ENCODE results near the gene ZCCHC10. TPM values are rescaled to one million over a fixed set of nuclear protein-coding genes. Genes with fewer than 3 reads are reported as not detected.
"Not testable (repeated sequence)": the region's sequence is repeated elsewhere in the genome, so short reads cannot be mapped to it uniquely, and the experiment has no call there.

Gene ZCCHC10
- total RNA-seq, 2 experiments from 2014 or later: 22.6 to 25.5 TPM

DNA sequence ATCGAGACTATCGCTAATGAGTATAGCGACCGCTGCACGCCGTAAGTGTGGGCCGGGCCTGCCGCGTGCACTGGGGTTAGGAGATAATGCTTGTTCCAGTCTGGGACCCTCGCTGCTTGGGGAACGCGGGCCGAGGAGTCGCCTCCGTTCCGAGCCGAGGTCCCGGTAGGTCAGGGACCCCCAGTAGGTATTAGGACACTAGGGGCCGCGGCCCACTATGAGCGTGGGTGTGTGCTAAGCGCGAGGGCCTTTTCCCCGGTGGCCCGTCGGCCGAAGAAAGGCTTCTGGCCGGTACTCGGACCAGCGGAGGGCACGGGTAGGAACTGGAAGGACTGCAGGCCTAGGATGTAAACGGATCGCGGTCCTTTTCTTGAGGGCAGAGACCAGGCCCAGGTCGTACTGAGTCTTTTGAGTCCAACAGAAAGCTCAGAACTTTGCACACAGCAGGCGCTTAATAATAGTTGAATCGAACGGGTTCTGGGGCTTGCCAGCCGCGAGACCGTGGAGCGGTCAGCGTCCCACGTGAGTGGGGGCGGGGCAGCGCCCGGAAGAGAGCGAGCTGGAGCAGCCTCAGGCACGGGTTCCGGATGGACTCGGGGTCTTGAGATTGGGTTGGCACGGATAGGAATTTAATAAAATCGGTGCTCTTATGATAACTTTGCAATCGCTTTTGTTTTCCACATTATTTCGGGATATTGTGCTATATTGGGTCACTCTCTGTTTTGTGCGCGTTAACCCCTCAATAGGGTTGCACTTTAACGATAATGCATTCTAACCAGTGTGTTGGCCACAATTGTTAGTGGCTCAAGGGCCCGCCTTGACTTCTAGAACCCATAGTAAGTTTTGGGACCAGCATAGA lies 26.2 kb upstream of the ZCCHC10 start:
- CTCF ChIA-PET: interaction anchor here (0.7 to 1.3 kb wide), 5 partner anchors 31 to 814 kb away, joined by 3 to 5 read pairs (median 3); no protein-coding TSS in a partner anchor
- intact Hi-C loops (cut with micrococcal nuclease): loop anchor here (1.0 to 10.0 kb wide), 2 partner anchors 186 to 758 kb away; partner anchors contain the start of genes GDF9, SLC22A4 and UQCRQ

DNA sequence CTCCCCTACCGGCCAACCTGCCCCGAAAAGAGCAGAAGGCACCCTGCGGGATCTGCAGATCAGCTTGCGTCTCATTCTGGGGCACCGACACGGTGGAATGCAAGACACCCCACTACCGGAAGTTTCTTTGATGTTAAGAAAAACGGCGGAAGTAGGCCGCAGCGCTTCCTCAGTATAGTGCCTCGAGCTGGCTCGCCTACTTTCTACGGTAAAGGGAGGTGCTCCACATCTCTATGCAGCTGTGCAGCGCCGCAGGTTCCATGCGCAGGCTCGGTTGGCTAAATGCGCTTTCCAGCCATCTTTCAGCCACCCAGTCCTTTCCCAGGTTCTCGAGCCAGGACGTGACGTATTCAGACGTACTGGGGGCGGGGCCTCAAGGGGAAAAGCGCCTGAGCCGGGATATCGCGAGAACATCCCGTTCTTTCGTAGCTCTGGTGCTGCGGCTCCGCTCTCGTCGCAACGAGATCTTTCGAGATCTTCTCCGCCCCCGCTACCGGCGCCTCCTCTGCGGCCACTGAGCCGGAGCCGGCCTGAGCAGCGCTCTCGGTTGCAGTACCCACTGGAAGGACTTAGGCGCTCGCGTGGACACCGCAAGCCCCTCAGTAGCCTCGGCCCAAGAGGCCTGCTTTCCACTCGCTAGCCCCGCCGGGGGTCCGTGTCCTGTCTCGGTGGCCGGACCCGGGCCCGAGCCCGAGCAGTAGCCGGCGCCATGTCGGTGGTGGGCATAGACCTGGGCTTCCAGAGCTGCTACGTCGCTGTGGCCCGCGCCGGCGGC lies 25.4 kb upstream of the ZCCHC10 start, which contains the start of gene HSPA4:
HSPA4 (plus strand) TSS at position 472 of the 775 bp plus-strand sequence; CDS start at position 710, 238 bp downstream.
- no peaks in the 10 kb centered on the region for H3K27me3 Mint-ChIP-seq
- peaks cover 22% of the 10 kb centered on the region for H3K36me3 Mint-ChIP-seq
- H3K4me3 Mint-ChIP-seq: peak within 1 kb of the TSS; percentile 89
- no peaks in the 10 kb centered on the region for H3K9me3 Mint-ChIP-seq
- ChIA-PET CTCF (interaction anchor here (0.7 to 1.3 kb wide), 6 partner anchors 13 to 813 kb away, joined by 3 to 5 read pairs (median 3); no protein-coding TSS in a partner anchor), POLR2A (interaction anchor here (0.7 to 3.4 kb wide), 8 partner anchors 20 to 1174 kb away, joined by 3 to 27 read pairs (median 4); partner anchors contain the start of genes AFF4, PPP2CA, SLC22A5 and ZCCHC10)
- peaks cover 39% of the 10 kb centered on the region for H3K4me1 Mint-ChIP-seq (ENCODE audit: low read depth)
- intact Hi-C loops (cut with micrococcal nuclease): loop anchor here (1.0 to 10.0 kb wide), 4 partner anchors 25 to 757 kb away; partner anchors contain the start of genes AFF4, GDF9, SLC22A4 and UQCRQ
- H3K27ac Mint-ChIP-seq: peak within 1 kb of the TSS; percentile 96
- DNase-seq: peak; percentile 99

More for the DNA sequence above, 26.2 kb upstream of the ZCCHC10 start:
- Mint-ChIP-seq H3K36me3 (peaks cover 22% of the 10 kb centered on the region), H3K27me3 (no peaks in the 10 kb centered on the region), H3K27ac (peak overlapping the region; percentile 96), H3K4me1 (ENCODE audit: low read depth) (peaks cover 46% of the 10 kb centered on the region), H3K4me3 (peak overlapping the region; percentile 89), H3K9me3 (no peaks in the 10 kb centered on the region)
- POLR2A ChIA-PET: interaction anchor here (1.0 to 3.4 kb wide), 4 partner anchors 26 to 1174 kb away, joined by 3 to 27 read pairs (median 12); partner anchors contain the start of genes AFF4, PPP2CA and ZCCHC10
- DNase-seq: peak; percentile 75

DNA sequence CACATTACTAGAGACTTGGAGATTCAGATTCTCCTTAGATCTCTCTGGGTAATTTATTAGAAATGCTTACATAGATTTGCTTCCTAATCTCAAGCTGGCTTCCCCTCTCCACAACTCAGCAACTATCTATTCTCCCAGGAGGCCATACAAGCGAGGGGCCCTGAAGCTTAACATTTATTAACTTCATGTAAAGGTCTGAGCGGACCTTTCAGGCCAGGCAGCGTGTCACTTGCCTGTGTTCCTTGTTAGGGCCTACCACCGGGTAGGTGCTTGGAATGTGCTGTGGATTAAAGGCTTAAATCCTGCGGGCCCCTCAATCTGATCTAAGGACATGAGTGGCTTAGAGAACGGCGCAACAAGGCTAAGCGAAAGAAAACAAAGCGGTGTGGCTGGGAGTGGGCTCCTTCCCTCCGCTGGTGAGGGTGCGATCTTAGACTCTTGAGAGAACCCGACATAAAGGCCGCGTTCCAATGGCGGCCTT lies 24.8 kb upstream of the ZCCHC10 start:
- Mint-ChIP-seq H3K9me3 (no peaks in the 10 kb centered on the region), H3K36me3 (peaks cover 22% of the 10 kb centered on the region), H3K27ac (peak overlapping the region; percentile 96), H3K27me3 (no peaks in the 10 kb centered on the region), H3K4me1 (ENCODE audit: low read depth) (peaks cover 37% of the 10 kb centered on the region), H3K4me3 (peak overlapping the region; percentile 89)
- intact Hi-C loops (cut with micrococcal nuclease): loop anchor here (1.0 to 10.0 kb wide), 3 partner anchors 25 to 756 kb away; partner anchors contain the start of genes AFF4, SLC22A4 and ZCCHC10
- CTCF ChIA-PET: interaction anchor here (1.0 to 1.3 kb wide), 5 partner anchors 13 to 524 kb away, joined by 3 to 5 read pairs (median 3); no protein-coding TSS in a partner anchor
- no peak for DNase-seq
- POLR2A ChIA-PET: interaction anchor here (0.7 to 3.4 kb wide), 8 partner anchors 20 to 1175 kb away, joined by 3 to 27 read pairs (median 4); partner anchors contain the start of genes AFF4, PPP2CA, SLC22A5 and ZCCHC10

DNA sequence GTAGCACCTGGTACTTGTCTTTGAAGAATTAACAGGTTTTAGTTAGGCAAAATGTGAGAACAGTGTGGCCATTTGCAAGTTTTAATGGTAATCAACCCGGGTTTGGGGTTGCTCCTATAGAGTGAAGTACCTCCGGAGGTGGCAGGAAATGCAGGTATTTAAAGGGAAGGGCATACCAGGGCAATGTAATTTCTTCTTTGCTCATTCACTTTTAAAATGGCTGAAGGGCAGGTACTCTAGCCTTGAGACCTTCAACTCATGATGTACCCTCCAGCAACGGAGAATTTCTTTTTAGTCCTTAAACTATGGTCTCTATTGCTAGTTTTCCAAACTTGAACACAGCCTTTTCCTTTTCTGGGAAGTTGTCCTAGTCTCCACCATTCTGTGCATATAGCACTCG lies 24.2 kb upstream of the ZCCHC10 start:
- Mint-ChIP-seq H3K4me1 (ENCODE audit: low read depth) (peaks cover 34% of the 10 kb centered on the region), H3K4me3 (peak overlapping the region; percentile 89), H3K27ac (peak overlapping the region; percentile 96), H3K36me3 (peaks cover 22% of the 10 kb centered on the region), H3K27me3 (no peaks in the 10 kb centered on the region), H3K9me3 (no peaks in the 10 kb centered on the region)
- ChIA-PET CTCF (no interaction called here), POLR2A (interaction anchor here (1.1 to 3.4 kb wide), 4 partner anchors 19 to 955 kb away, joined by 3 to 27 read pairs (median 12); partner anchors contain the start of genes AFF4 and ZCCHC10)
- intact Hi-C loops (cut with micrococcal nuclease): loop anchor here (10.0 kb wide), 1 partner anchor 756 kb away; the partner anchor contains the start of gene SLC22A4
- no peak for DNase-seq

DNA sequence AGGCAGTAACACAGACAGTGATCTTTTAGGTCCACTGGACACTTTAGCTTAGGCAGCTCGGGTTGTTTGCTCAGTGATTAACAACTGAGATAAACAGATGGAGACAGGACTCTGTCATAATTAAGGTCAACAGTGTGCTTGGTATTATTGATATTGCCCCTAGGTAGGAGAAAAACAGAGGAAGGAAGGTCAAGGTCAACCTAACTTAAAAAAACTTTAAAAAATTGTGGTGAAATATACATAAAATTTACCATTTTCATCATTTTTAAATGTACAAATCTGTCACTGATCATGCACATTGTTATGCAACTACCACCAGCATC lies 23.3 kb upstream of the ZCCHC10 start:
- Mint-ChIP-seq H3K27me3 (no peaks in the 10 kb centered on the region), H3K27ac (no peak overlapping the region), H3K4me3 (no peak overlapping the region), H3K4me1 (ENCODE audit: low read depth) (peaks cover 25% of the 10 kb centered on the region), H3K36me3 (peaks cover 18% of the 10 kb centered on the region), H3K9me3 (no peaks in the 10 kb centered on the region)
- CTCF ChIA-PET: no interaction called here
- intact Hi-C loops (cut with micrococcal nuclease): loop anchor here (10.0 kb wide), 1 partner anchor 755 kb away; the partner anchor contains the start of gene SLC22A4
- no peak for DNase-seq
- POLR2A ChIA-PET: interaction anchor here (3.4 kb wide), 1 partner anchor 24 kb away, joined by 21 read pairs; the partner anchor contains the start of gene ZCCHC10

DNA sequence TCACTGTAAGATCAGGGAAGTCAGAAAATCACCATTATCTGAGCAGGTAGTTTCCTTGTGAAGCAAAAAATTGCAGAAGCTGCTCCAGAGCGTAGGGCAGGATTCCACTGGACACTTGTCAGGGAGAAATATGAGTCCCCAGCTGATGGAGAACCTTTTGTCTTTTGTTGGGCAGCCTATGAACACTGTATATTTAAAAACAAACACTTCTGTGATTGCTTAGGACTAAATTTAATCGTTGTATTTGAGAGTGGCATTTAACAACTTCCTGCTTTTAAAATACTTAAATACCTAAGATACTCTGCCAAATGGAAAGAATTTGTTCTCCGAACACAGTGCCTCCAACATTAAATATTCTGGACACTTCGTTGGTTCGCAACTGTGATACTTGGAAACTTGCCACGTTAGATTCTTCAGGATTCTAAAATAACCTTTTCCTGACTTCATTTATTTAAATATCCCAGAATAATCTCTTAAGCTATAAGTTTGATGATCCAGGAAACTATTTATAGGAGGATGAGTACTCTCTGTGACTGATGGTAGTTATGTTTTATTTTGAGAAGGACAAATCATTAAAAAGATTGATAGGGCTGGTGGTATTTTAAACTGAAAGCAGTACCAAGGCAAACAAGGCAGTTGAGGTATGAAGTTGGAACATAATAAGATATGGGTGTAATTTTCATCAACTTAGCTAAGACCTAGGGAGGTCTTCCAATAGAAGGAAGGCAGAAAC lies 22.8 kb upstream of the ZCCHC10 start:
- Mint-ChIP-seq H3K4me1 (ENCODE audit: low read depth) (peaks cover 21% of the 10 kb centered on the region), H3K36me3 (peaks cover 14% of the 10 kb centered on the region), H3K4me3 (no peak overlapping the region), H3K27me3 (no peaks in the 10 kb centered on the region), H3K27ac (no peak overlapping the region), H3K9me3 (no peaks in the 10 kb centered on the region)
- no peak for DNase-seq
- ChIA-PET POLR2A (no interaction called here), CTCF (no interaction called here)
- intact Hi-C loops (cut with micrococcal nuclease): no loop called here

DNA sequence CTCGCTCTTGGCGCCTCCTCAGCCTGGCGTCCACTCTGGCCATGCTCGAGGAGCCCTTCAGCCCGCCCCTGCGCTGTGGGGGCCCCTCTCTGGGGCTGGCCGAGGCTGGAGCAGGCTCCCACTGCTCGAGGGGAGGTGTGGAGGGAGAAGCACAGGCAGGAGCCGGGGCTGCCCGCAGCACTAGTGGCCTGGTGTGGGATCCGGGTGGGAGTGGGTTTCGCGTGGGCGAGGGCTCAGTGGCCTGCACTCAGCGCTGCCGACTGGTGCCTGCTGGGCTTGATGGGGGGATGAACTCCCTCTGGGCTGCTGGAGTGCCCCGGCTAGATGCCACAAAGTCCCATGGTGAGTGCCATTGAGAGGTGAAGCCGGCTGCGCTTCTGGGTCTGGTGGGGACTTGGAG lies 21.1 kb upstream of the ZCCHC10 start:
- no peak for DNase-seq
- ChIA-PET CTCF (no interaction called here), POLR2A (no interaction called here)
- Mint-ChIP-seq H3K9me3 (no peaks in the 10 kb centered on the region), H3K27ac (no peak overlapping the region), H3K4me1 (ENCODE audit: low read depth) (peaks cover 14% of the 10 kb centered on the region), H3K4me3 (no peak overlapping the region), H3K36me3 (peaks cover 6% of the 10 kb centered on the region), H3K27me3 (no peaks in the 10 kb centered on the region)
- intact Hi-C loops (cut with micrococcal nuclease): no loop called here

DNA sequence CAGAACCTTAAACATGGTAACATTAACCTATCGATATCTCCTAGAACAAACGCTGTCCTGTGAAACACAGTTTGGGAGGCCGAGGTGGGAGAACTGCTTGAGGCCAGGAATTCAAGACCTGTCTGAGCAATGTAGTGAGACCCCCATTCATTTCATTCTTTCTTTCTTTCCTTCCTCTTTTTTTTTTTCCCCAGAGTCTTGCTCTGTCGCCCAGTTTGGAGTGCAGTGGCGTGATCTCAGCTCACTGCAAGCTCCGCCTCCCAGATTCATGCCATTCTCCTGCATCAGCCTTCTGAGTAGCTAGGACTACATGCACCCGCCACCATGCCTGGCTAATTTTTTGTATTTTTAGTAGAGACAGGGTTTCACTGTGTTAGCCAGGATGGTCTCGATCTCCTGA lies 20.2 kb upstream of the ZCCHC10 start:
- H3K36me3 Mint-ChIP-seq; H3K27me3 Mint-ChIP-seq; H3K9me3 Mint-ChIP-seq; CTCF ChIA-PET; H3K27ac Mint-ChIP-seq; H3K4me3 Mint-ChIP-seq; intact Hi-C loops (cut with micrococcal nuclease); DNase-seq: not testable (repeated sequence)
- peaks cover 14% of the 10 kb centered on the region for H3K4me1 Mint-ChIP-seq (ENCODE audit: low read depth)
- POLR2A ChIA-PET: interaction anchor here (0.7 kb wide), 1 partner anchor 385 kb away, joined by 3 read pairs; no protein-coding TSS in a partner anchor

DNA sequence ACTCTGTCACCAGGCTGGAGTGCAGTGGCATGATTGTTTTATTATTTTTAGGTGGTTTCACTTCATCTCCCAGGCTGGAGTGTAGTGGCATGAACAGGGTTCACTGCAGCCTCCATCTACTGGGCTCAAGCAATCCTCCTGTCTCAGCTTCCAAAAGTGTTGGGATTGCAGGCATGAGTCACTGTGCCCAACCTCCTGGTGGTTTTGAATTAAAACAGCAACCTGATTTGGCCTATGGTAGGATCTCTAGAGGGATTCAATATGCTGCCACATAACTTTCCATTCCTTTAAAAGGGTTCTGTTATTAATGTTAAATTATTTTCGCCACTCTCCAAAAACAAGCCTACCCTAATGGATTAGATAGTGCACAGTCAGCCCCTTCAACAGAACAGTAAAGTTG lies 15.6 kb upstream of the ZCCHC10 start:
- intact Hi-C loops (cut with micrococcal nuclease): no loop called here
- Mint-ChIP-seq H3K4me1 (ENCODE audit: low read depth) (no peaks in the 10 kb centered on the region), H3K9me3 (no peaks in the 10 kb centered on the region), H3K27ac (no peak overlapping the region), H3K36me3 (no peaks in the 10 kb centered on the region), H3K4me3 (no peak overlapping the region), H3K27me3 (no peaks in the 10 kb centered on the region)
- no peak for DNase-seq
- POLR2A ChIA-PET: no interaction called here
- CTCF ChIA-PET: no interaction called here

DNA sequence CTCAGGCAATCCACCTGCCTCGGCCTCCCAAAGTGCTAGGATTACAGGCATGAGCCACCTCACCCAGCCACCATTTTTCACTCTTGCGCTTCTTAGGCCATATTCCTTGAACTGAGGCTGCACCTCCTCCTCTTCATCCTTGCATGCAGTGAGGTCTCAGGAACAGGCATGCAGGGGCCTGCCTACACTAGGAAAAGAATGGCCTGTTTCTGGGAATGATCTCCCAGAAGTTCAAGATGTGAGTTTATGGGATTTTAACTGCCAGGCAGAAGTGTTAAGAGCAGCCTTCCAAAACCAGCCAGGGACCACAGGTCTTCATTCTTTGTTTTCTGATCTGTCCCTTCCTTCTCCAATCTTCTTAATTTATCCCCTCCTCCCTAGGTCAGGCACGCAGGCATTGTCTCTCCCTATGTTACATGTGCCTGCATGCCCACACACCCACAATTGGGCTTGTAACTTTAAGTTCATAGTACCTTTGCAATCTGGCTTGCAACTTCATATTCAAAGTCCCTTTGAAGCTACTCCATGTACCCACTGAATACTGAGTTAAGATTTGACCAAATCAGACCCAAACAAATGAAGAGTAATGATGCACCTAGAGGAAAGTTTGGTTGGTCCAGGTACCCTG lies 14.9 kb upstream of the ZCCHC10 start:
- CTCF ChIA-PET: no interaction called here

DNA sequence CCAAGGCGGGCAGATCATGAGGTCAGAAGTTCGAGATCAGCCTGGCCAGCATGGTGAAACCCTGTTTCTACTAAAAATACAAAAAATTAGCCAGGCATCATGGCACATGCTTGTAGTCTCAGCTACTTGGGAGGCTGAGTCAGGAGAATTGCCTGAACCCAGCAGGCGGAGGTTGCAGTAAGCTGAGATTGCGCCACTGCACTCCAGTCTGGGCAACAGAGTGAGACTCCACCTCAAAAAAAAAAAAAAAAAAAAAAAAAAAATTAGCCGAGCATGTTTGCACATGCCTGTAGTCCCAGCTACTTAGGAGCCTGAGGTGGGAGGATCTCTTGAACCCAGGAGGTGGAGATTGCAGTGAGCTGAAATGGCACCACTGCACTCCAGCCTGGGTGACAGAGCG lies 10.3 kb upstream of the ZCCHC10 start:
- CTCF ChIA-PET: interaction anchor here (0.6 kb wide), 1 partner anchor 189 kb away, joined by 3 read pairs; no protein-coding TSS in a partner anchor
- H3K4me3 Mint-ChIP-seq; H3K36me3 Mint-ChIP-seq; intact Hi-C loops (cut with micrococcal nuclease); POLR2A ChIA-PET; H3K27me3 Mint-ChIP-seq; H3K4me1 Mint-ChIP-seq (ENCODE audit: low read depth); H3K9me3 Mint-ChIP-seq; DNase-seq; H3K27ac Mint-ChIP-seq: not testable (repeated sequence)

More for the DNA sequence above, 14.9 kb upstream of the ZCCHC10 start:
- POLR2A ChIA-PET: no interaction called here
- Mint-ChIP-seq H3K36me3 (no peaks in the 10 kb centered on the region), H3K27me3 (no peaks in the 10 kb centered on the region), H3K27ac (no peak overlapping the region), H3K4me3 (no peak overlapping the region), H3K4me1 (ENCODE audit: low read depth) (no peaks in the 10 kb centered on the region), H3K9me3 (no peaks in the 10 kb centered on the region)
- DNase-seq: no peak
- intact Hi-C loops (cut with micrococcal nuclease): no loop called here
